GM19043 (cell line): ENCODE results near the gene SH3PXD2B.
"Not testable (repeated sequence)": the region's sequence is repeated elsewhere in the genome, so short reads cannot be mapped to it uniquely, and the experiment has no call there.

ENCODE experiments used
- ATAC-seq: cut with Tn5 transposase; IDR thresholded peaks from one replicate; pipeline ENCODE4 v1.9.1; 2021; ENCODE audit warnings: low read depth; ENCODE audit not compliant: unreplicated experiment

The SH3PXD2B gene

GRCh38 chr5:172486451-172486850, 32.1 kb upstream of the SH3PXD2B start:
- ATAC-seq, result no peak

- ATAC-seq, result no peak
Observed at GRCh38 chr5:172485511-172486202, 31.3 kb upstream of the SH3PXD2B start.

- ATAC-seq, result no peak
Observed at GRCh38 chr5:172484664-172485063, 30.3 kb upstream of the SH3PXD2B start.

- no peak for ATAC-seq
Observed at GRCh38 chr5:172482156-172483020, 28.1 kb upstream of the SH3PXD2B start.

GRCh38 chr5:172481011-172481800, 26.9 kb upstream of the SH3PXD2B start:
- ATAC-seq, result no peak

- ATAC-seq, result no peak
Observed at GRCh38 chr5:172479784-172480115, 25.4 kb upstream of the SH3PXD2B start.

- ATAC-seq, result no peak
Observed at GRCh38 chr5:172479034-172479783, 24.9 kb upstream of the SH3PXD2B start.

- ATAC-seq, result not testable (repeated sequence)
Observed at GRCh38 chr5:172478695-172479033, 24.3 kb upstream of the SH3PXD2B start.

GRCh38 chr5:172478256-172478655, 23.9 kb upstream of the SH3PXD2B start:
- no peak for ATAC-seq

GRCh38 chr5:172477466-172477865, 23.1 kb upstream of the SH3PXD2B start:
- ATAC-seq, result no peak

- no peak for ATAC-seq
Observed at GRCh38 chr5:172474293-172474692, 20.0 kb upstream of the SH3PXD2B start.

- ATAC-seq, result no peak
Observed at GRCh38 chr5:172473427-172473826, 19.1 kb upstream of the SH3PXD2B start.

GRCh38 chr5:172469697-172470096, 15.4 kb upstream of the SH3PXD2B start:
- ATAC-seq, result no peak

- ATAC-seq, result no peak
Observed at GRCh38 chr5:172466062-172466461, 11.7 kb upstream of the SH3PXD2B start.

- no peak for ATAC-seq
Observed at GRCh38 chr5:172463031-172463430, 8.7 kb upstream of the SH3PXD2B start.

GRCh38 chr5:172459783-172460165, 5.4 kb upstream of the SH3PXD2B start:
- no peak for ATAC-seq

GRCh38 chr5:172458976-172459782, 4.9 kb upstream of the SH3PXD2B start:
- ATAC-seq, result no peak

GRCh38 chr5:172456076-172456722, 1.9 kb upstream of the SH3PXD2B start:
- no peak for ATAC-seq

GRCh38 chr5:172455511-172456061, 1.3 kb upstream of the SH3PXD2B start:
- ATAC-seq, result no peak
